Measurements from ENCODE around the gene IZUMO4.

The IZUMO4 gene

DNA sequence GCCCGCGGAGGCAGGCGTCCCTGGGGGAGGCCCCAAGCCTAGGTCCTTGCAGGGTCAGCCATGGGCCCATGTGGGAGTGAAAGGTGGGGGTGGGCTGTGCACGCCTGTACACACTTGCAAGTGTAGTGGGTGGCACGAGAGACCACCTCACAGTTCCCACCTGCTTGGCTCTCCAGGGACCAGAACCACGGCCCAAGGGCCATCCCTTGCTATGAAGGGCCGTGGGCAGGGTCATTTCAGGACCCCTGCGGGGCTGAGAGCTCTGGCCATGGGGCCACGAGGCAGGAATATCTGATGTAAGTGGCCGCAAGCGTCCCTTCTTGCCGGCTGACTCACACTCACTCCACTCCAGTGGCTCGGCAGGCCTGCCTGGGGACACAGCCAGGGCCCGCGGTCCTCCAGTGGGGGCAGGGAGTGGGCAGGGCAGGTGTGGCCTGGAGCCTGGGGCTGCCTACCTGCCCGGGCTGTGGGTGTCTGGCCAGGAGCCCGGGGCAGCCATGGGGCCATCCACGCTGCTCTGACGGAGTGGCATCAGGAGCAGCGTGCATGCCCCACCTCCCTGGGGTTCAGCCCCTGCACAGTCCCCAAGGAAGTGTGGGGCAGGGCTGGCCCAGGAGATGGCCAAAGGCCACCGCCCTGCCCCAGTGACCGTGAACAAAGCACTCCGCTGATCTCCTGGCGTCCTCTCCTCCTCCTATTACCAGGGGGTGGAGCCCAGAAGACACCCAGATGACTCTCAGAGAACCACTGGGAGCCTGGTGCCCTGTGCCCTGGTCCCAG is 37.1 kb upstream of the IZUMO4 start:
- no peak for DNase-seq

DNA sequence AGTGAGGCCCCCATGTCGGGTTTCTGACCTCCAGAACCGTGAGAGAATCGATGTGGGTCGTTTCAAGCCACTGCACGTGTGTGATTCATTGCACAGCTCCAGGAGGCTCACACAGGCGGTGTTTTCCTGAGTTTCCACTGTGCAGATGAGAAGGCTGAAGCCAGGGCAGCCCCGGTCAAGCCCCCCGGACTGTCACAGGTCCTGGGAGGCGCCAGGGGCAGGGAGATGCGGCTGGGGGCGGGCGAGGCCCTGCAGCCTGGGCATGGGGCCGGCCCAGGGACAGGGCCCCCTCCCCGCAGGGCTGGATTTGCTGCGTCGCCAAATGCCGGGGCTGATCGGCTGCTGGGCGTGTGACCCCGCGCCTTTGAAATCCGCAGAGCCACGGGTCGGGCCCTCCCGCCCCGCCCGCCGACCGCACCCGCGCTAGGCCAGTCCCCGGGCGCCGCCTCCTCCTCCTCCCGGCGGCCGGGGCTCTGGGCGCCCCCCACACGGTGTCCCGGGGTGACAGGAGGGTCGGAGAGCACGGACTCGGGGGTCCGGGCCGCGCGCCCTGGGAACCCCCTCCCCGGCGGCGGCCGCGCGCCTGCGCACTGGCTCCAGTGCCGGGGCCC is 35.7 kb upstream of the IZUMO4 start:
- no peak for DNase-seq

DNA sequence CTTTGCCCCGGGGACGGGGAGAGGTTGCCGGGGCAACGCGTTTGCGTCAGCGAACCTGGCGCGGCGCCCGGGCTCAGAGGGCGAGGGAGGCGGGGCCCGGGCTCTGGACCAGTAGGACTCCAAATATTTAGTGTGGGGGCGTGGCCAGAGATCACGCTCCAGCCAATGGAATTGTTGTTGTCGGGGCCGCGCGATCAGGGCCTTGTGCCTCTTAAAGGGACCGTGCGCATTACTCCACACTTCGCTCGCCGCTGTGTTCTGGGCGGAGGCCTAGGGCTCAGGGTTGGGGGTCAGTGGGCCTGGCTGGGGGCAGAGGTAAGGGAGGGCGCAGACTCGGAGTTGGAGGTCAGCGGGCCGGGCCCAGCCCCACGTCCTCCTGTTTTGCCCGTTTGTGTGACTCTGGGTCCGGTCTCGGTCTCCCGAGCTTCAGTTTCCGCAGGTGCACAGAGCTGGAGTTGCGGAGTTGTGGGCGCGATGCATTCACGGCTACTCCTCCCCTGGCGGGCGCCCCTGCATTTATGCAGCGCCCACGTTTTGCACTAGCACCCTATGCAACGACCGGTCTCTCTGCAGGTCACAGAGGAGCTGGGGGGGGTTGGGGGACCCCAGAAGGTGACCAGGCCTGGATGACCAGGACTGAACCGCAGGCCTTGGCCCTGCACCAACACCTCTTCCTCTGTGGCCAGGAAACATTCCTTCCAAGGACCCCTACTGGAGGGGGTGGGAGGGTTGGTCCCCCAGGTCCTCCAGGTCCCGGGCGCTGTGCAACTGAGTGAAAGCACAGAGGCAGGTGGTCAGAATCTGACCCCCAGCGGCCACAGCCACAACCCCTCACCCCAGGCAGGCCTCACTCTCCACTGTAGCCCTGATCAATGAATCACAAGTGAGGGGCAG is 35.0 kb upstream of the IZUMO4 start:
- peak; percentile 99 for DNase-seq

DNA sequence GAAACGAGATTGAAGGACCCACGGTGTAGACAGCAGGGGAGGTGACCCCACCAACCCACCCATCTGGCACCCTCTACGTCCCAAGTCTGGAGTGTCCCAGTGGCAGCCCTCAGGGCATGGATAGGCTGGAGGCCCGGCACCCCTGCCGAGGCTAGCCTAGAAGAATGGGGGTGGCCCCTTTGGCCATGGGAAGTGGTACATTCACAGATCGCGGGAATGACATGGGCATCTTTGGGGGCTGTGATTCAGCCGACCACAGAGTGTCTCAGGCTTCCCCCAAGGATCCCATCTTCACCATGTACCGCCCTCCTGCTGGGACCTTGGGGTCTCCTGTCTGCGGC is 34.4 kb upstream of the IZUMO4 start:
- DNase-seq: no peak

DNA sequence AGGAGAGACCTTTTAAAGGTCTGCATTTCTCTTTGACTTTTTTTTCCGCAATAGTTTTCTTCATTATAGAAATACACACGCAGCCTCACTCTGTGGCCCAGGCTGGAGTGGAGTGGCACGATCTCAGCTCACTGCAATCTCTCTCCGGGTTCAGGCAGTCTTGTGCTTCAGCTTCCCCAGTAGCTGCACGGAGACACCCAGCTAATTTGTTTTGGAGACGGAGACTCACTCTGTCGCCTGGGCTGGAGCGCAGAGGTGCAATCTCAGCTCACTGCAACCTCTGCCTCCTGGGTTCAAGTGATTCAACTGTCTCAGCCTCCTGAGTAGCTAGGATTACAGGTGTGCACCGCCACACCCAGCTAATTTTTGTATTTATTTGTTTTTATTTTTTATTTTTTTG is 33.9 kb upstream of the IZUMO4 start:
- DNase-seq: no peak

DNA sequence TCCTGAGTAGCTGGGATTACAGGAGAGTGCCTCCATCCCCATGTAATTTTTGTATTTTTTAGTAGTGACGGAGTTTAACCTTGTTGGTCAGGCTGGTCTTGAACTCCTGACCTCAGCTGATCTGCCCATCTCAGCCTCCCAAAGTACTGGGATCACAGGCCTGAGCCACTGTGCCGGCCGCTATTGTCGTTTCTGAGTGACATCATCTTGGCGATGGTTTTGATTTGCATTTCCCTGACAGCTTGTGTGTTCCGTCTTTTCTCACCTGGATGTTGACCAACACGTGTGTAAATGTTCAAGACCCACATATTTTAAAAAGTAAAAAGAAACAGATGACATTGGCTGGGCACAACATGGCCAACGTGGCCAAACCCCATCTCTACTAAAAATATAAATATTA is 32.9 kb upstream of the IZUMO4 start:
- no peak for DNase-seq

DNA sequence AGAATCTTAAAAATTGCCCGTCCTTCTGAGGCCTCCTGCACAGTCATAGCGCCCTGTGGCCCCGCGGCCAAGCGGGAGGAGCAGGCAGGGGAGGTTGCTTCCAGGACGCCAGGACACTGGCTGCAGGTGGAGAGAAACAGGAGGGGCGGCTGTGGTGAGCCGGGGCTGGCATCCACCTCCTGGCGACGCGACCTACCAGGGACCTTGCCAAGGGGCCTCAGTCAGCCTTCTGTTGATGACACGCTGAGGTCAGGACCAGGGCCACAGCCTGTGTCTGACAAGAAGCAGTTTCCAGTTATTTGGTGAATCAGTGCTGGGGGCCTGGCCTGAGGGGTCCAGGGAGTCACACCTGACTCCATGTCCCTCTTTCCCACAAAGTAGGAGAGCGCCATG is 32.3 kb upstream of the IZUMO4 start:
- no peak for DNase-seq

DNA sequence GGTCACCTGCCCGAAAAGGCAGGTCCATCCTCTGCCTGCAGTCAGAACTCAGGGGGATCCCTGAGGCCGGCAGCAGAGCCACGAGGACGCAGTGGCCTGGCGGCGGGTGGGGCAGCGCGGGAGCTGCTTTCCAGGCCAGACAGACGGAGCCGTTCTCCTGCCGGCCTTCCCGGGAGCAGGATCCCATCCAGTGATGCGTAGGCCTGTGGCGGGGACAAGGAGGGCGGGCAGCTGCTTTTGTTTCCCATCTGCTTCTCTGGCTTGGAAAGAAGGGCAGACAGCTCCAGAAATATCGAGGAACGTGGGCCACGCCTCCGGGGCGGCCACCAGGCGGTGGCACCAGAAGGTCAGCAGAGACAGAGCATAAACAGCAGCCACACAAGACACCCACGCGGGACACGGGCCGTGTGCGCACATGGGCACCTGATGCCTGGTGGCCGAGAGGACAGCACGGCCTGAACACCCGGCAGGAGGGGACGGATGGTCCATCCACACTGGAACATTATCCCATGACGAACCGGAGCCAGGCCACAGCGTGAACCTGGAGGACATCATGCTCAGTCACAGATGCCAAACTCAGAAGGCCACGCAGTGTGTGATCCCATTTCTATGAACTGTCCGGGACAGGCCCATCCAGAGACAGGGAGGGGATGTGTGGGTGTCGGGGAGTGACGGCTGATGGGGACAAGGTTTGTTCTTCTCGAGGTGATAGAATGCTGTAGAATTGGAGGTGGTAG is 31.8 kb upstream of the IZUMO4 start:
- no peak for DNase-seq

DNA sequence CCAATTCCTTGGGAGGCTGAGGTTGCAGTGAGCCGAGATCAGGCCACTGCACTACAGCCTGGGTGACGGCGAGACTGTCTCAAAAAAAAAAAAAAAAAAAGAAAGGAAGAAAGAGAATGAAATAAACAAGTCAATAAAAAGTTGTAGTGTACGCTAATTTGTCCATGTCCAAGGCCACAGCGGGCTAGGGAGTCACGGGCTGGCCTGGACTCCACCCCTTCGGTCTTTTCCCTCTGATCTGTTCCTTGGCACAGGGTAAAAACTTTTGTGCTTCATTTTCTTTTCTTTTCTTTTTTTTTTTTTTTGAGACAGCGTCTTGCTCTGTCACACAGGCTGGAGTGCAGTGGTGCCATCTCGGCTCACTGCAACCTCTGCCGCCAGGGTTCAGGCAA is 26.3 kb upstream of the IZUMO4 start:
- DNase-seq: no peak

DNA sequence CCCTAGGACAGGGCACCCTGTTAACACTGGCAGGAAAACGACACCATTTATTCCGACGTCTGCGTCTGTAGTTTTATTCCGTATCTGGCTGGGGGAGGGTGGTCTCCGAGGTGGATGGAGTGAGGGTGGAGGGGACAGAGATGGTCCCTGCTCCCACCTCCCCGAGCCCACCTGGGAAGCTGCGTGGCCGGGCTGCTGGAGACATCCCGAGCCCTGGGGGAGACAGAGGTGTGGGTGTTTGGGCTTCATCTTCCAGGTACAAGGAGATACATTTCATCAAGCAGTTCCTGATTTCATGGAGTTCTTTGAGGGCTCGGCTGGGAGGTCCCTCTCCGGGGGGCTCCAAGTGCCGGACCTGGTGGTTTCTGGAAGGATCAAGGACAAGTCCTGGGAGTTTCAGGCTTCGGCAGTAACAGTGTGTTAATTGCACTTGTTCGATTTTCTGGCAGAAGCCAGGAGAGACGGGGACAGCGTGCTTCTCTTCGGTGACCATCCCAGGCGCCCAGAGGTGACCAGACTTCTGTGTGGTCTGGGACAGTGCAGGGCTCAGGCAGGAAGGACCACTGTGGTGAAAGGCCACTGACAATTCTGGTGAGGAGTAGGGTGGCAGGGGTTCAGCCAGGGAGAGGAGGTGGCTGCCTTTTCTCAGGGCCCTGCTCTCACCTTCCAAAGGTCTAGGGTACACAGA is 25.6 kb upstream of the IZUMO4 start:
- no peak for DNase-seq

DNA sequence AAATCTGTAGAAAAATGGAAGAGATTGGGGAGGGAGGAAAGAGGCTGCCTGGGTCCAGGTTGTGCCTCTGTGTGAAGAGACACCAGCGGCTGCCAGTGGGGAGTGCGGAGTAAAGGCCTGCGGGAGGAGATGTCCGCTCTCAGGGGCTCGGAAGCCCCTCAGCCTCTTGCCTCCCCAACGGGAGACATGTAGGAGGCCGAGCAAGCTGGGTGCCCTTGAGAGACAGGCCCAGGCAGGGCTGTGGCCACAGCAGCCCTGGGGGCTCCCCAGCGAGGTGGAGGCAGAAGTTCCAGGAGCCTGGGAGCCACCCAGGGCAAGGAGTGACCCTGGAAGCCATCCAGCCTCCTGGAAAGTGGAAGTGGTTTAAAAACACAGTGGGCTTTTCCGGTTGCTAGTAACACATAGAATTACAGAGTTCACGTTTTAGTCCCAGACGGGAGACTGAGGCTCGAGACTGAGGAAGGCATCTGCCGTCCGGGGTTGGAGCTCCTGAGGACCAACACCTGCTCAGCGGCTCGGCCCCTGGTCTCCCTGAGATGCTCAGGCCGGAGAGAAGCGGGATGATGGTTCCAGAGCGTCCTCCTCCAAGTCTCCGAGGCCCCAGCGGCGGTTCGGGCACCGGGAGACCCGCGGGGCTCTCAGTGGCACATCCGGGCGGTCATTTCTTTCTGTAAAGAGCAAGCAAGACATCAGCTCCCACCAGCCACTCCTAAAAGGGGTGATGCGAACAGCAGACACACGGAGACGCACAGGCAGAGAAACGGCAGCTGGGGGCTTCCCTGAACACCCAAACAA is 23.8 kb upstream of the IZUMO4 start:
- DNase-seq: no peak

DNA sequence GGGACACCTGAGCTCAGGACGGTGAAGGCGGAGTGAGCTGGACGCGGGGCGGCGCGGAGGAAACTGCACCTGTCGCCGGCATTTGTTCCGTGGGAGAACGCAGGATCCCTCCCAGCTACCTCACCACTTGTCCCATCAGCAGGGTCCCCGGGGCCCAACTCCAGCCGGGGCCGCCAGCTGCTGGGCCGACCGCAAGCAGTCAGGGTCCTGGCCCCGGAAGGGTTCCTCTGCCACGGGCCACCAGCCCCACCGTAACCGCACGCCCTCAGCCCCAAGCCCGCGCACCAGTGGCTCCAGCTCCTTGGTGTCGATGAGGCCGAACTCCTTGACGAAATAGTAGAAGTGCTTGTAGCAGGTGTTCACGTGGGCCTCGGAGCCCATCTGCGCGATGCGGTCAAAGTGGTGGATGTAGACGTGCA is 20.2 kb upstream of the IZUMO4 start:
- DNase-seq: no peak

DNA sequence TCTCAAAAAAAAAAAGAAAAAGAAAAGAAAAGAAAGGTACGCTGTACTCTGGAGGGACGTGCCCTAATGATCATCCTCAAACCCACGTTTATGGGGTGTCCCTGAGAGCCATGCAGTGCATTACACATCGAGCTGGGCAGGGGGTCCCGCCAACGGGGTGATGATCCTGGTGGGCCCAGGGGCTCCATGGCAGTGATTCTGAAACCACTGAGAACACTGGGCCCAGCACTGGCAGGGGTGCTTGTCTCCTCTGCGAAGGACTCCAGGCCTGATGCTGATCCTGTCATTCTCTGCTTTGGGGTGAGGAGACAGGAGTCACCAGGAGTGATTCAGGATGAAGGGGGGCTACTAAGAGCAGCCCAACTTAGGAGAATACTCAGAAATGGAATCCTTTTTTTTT is 19.3 kb upstream of the IZUMO4 start:
- no peak for DNase-seq

DNA sequence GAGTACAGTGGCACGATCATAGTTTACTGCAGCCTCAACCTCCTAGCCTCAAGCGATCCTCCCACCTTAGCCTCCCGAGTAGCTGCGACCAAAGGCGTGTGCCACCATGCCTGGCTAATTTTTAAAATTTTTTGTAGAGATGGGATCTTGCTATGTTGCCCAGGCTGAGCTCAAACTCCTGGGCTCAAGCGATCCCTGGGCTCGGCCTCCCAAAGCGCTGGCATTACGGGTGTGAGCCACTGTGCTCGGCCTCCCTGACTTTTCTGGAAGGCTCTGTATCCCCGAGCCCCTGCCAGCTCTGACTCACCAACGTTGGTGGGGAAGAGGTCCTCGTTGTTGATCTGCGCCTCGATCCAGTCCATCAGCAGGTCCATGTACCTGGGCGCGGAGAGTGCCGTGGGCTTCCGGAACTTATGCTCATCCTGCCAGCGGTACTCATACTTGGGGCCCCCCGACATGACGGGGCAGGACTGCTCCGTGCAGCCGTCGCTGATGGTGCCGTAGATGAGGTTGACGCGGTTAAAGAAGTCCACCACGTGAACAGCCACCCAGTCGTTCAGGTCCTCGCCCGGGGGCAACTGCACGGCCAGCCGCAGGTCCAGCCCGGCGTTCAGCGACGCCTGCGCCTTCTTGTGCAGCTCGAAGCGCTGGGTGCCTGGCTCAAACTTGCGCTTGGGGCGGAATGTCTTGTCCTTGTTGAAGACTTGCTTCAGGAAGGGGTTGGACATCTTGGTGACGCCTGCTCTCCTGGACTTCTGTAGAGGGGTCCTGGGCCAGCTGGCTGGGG is 18.7 kb upstream of the IZUMO4 start:
- DNase-seq: no peak

DNA sequence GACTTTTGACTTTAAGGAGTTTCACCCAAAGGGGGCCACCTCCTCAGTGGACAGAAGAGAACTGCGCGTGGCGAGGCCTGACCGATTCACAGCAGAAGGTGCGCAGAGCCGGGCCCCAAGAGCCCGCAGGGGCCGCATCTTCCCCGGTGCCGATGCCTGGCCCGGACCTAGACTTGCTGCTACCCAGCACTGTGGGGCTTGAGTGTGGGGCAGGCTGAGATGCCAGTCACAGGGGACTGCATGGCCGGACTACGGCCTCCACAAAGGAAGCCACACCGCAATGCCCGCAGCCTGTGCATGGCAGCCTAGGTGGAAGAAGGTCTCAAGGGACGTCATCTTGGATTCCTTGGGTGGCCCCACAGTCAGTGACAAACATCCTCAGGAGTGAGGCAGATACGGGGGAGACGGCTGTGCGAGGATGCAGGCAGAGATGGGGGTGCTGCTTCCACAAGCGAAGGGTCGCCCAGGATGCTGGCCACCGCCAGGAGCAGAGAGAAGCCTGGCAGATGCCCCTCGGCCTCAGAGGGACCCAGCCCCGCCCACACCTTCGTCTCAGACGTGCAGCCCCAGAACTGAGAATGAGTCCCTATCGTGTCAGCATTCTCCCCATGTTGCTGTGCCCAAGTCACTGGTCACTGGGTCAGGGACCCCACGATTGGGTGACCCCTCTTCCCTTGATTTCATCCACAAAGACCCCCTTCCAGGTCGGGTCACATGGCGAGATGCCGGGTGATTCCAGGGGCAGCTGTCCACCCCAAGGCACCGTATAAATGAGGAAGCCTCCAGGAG is 17.4 kb upstream of the IZUMO4 start:
- DNase-seq: no peak

DNA sequence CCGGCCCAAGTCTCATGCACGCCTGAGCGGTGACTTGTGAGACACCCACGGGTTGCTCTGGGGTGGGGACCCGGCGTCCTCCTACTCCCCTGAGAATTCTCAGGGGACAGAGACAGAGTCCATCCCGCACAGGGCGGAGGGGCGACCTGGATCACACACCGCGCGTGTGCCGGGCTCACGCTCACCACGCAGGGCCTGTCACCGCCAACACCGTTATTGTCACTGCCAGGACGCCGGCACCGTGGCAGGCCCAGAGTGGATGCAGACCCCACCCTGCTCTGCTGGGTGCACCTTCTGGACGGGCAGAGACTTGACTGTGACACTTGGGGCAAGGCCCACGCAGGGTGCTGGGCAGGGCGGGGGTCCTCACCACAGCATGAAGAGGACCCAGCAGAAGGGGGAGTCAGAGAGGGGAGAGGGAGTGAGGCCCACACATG is 16.8 kb upstream of the IZUMO4 start:
- no peak for DNase-seq

DNA sequence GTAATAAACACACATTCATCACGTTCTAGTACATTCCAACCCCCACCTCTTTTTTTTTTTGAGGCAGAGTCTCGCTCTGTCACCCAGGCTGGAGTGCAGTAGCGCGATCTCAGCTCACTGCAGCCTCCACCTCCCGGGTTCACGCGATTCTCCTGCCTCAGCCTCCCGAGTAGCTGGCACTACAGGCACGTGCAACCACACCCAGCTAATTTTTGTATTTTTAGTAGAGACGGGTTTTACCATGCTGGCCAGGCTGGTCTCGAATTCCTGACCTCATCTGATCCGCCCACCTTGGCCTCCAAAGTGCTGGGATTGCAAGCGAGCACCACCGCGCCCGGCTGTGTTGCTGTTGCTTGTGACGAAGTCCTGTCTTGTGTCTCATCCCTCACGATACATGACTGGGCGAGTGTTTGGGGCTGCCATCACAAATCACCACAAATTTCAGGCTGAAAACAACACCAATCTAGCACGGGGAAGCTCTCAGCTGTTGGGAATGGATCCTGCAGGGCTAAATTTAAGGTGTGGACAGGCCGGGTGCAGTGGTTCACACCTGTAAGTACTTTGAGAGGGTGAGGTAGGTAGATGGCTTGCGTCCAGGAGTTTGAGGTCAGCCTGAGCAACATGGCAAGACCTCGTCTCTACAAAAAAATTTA is 16.3 kb upstream of the IZUMO4 start:
- DNase-seq: no peak

DNA sequence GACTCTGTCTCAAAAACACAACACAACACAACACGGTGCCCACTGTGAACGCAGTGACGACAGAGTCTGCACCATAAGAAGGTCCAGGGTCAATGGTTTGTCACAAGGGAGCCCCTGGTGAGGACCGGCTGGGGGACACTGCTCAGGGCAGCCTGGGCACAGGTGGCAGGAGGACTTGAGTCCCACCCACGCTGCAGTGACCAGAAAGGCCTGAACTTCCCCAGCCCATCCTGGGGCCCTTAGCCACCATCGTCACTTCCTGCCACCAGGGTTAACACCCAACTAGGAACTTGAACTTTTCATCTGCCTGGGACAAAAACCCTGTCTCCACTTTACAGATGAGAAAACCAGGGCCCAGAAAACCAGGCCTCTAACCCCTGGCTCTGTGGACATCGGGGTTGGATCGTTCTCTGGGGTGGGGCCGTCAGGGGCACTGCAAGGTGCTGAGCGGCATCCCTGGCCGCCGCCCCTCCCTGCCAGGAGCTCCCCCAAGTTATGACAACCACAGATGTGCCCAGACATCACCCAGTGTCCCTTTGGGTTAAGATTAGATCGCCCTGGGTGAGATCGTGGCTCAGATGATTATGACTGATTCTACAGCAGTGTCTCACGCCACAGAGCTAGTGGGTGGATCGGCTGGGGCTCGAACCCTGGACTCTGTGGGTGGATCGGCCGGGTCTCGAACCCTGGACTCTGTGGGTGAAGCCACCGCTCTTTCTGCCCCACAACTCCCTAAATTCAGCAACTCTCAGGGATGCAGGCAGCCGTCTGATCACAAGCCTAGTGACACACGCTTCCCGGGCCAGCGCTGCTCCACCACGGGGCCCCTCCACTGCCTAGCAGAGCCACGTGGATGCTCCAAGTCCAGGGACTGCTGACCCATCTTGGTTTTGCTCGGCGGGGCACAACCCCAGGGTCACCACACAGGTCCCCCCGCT is 14.6 kb upstream of the IZUMO4 start:
- DNase-seq: peak; percentile 79

All from CD4-positive, alpha-beta T cell treated with Interleukin-17A for 1 hour (primary cell).